ENCODE results near the gene ZNF10.

Gene ZNF10

GRCh38 chr12:133202493-133203343, 72.3 kb downstream of the ZNF10 start:
- no peak for DNase-seq

- no peak for DNase-seq
Measured at GRCh38 chr12:133203344-133204263, 73.2 kb downstream of the ZNF10 start.

- DNase-seq: no peak
Measured at GRCh38 chr12:133204264-133204603, 73.8 kb downstream of the ZNF10 start.

GRCh38 chr12:133206390-133206789, 76.0 kb downstream of the ZNF10 start:
- no peak for DNase-seq
